ENCODE data around the gene ZSCAN9. TPM values are rescaled to one million over a fixed set of nuclear protein-coding genes. Genes with fewer than 3 reads are reported as not detected.

ZSCAN9 gene
- total and polyA plus RNA-seq, 4 donors, result 1.3 to 4.8 (median 2.6) TPM

DNA sequence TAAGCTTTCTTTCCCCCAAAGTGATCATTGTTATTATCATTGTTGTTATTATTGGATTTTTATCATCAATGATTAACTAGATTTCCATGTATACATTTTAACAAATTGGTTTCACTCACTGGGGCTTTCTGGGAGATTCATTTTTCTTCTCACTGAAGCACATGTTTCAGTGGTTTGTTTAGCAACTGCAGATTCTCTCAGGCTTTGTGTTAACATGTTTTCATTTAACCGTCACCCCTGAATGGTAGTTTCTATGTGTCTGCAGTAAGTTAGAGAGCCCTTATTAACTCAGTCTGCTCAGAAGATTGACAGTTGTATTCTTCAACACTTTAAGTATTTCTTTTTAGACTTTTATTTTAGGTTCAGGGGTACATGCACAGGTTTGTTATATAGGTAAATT, 14.6 kb downstream of the ZSCAN9 start:
- H3K27me3 ChIP-seq (ENCODE audit: control insufficient read depth in 4 of 4, insufficient read depth in 4 of 4, low read length in 3 of 4), result no peaks in the 10 kb centered on the region
- peaks cover 0 to 6% (median 1%) of the 10 kb centered on the region in 4 donors for H3K36me3 ChIP-seq (ENCODE audit: control insufficient read depth in 4 of 4, insufficient read depth in 3 of 4, low read depth in 1 of 4, low read length in 3 of 4)
- no peaks in the 10 kb centered on the region for H3K4me1 ChIP-seq (ENCODE audit: control insufficient read depth in 4 of 4, insufficient read depth in 4 of 4, low read length in 3 of 4)
- 94% methylated on average over 1 of the region's 1 CpG for WGBS
- no peaks in the 10 kb centered on the region for H3K9me3 ChIP-seq (ENCODE audit: control insufficient read depth in 4 of 4, low read length in 3 of 4)
- DNase-seq (ENCODE audit: low spot score), result no peak
- H3K4me3 ChIP-seq (ENCODE audit: low read depth in 1 of 3, low read length in 3 of 3), result no peak overlapping the region
- no peak for TF ChIP-seq SP1 (IDR thresholded peaks at IDR 0.05)
- TF ChIP-seq FOXA1 (IDR thresholded peaks at IDR 0.05), result no peak
- no peak for TF ChIP-seq NR2F2 (IDR thresholded peaks at IDR 0.05)
- no peak for TF ChIP-seq FOXA2 (IDR thresholded peaks at IDR 0.05)
- TF ChIP-seq, protein P1, sequence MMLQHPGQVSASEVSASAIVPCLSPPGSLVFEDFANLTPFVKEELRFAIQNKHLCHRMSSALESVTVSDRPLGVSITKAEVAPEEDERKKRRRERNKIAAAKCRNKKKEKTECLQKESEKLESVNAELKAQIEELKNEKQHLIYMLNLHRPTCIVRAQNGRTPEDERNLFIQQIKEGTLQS (IDR thresholded peaks at IDR 0.05), result no peak
- no peak overlapping the region for H3K9ac ChIP-seq (ENCODE audit: low read depth in 1 of 2, low read length in 2 of 2)
- H3K27ac ChIP-seq (ENCODE audit: low read depth in 1 of 2, low read length in 2 of 2), result no peak overlapping the region

- TF ChIP-seq SP1 (IDR thresholded peaks at IDR 0.05) (no peak), CTCF (IDR thresholded peaks at IDR 0.05; ENCODE audit: low read depth, low read length, missing input control) (no peak), JUND (IDR thresholded peaks at IDR 0.05) (no peak), HNF4A (conservative IDR thresholded peaks at IDR 0.05) (no peak), TAF1 (conservative IDR thresholded peaks at IDR 0.05) (no peak), RXRA (IDR thresholded peaks at IDR 0.05) (no peak), GABPA (IDR thresholded peaks at IDR 0.05 in 1 of 2, conservative IDR thresholded peaks at IDR 0.05 in 1 of 2) (no peak), YY1 (IDR thresholded peaks at IDR 0.05) (no peak), EGR1 (IDR thresholded peaks at IDR 0.05; ENCODE audit: low read depth in 2 of 2) (no peak), FOXA1 (IDR thresholded peaks at IDR 0.05) (no peak), NR2F2 (IDR thresholded peaks at IDR 0.05) (no peak), HNF4G (IDR thresholded peaks at IDR 0.05) (no peak), RAD21 (IDR thresholded peaks at IDR 0.05) (no peak), FOXA2 (IDR thresholded peaks at IDR 0.05) (no peak), MAX (IDR thresholded peaks at IDR 0.05) (no peak)
- TF ChIP-seq, protein P2, sequence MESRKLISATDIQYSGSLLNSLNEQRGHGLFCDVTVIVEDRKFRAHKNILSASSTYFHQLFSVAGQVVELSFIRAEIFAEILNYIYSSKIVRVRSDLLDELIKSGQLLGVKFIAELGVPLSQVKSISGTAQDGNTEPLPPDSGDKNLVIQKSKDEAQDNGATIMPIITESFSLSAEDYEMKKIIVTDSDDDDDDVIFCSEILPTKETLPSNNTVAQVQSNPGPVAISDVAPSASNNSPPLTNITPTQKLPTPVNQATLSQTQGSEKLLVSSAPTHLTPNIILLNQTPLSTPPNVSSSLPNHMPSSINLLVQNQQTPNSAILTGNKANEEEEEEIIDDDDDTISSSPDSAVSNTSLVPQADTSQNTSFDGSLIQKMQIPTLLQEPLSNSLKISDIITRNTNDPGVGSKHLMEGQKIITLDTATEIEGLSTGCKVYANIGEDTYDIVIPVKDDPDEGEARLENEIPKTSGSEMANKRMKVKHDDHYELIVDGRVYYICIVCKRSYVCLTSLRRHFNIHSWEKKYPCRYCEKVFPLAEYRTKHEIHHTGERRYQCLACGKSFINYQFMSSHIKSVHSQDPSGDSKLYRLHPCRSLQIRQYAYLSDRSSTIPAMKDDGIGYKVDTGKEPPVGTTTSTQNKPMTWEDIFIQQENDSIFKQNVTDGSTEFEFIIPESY (IDR thresholded peaks at IDR 0.05), result no peak
- TF ChIP-seq, protein P1 (IDR thresholded peaks at IDR 0.05), result no peak
- TF ChIP-seq, protein P3, sequence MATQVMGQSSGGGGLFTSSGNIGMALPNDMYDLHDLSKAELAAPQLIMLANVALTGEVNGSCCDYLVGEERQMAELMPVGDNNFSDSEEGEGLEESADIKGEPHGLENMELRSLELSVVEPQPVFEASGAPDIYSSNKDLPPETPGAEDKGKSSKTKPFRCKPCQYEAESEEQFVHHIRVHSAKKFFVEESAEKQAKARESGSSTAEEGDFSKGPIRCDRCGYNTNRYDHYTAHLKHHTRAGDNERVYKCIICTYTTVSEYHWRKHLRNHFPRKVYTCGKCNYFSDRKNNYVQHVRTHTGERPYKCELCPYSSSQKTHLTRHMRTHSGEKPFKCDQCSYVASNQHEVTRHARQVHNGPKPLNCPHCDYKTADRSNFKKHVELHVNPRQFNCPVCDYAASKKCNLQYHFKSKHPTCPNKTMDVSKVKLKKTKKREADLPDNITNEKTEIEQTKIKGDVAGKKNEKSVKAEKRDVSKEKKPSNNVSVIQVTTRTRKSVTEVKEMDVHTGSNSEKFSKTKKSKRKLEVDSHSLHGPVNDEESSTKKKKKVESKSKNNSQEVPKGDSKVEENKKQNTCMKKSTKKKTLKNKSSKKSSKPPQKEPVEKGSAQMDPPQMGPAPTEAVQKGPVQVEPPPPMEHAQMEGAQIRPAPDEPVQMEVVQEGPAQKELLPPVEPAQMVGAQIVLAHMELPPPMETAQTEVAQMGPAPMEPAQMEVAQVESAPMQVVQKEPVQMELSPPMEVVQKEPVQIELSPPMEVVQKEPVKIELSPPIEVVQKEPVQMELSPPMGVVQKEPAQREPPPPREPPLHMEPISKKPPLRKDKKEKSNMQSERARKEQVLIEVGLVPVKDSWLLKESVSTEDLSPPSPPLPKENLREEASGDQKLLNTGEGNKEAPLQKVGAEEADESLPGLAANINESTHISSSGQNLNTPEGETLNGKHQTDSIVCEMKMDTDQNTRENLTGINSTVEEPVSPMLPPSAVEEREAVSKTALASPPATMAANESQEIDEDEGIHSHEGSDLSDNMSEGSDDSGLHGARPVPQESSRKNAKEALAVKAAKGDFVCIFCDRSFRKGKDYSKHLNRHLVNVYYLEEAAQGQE (IDR thresholded peaks at IDR 0.05), result no peak
- no peaks in the 10 kb centered on the region for H3K9me3 ChIP-seq (ENCODE audit: control insufficient read depth in 4 of 4, low read length in 3 of 4)
- H3K27me3 ChIP-seq (ENCODE audit: control insufficient read depth in 4 of 4, insufficient read depth in 4 of 4, low read length in 3 of 4), result no peaks in the 10 kb centered on the region
- no peaks in the 10 kb centered on the region for H3K4me1 ChIP-seq (ENCODE audit: control insufficient read depth in 4 of 4, insufficient read depth in 4 of 4, low read length in 3 of 4)
- no peak overlapping the region for H3K27ac ChIP-seq (ENCODE audit: low read depth in 1 of 2, low read length in 2 of 2)
- 97% methylated on average over 1 of the region's 1 CpG for WGBS
- no peak for DNase-seq (ENCODE audit: low spot score)
- peaks cover 0 to 14% (median 10%) of the 10 kb centered on the region in 4 donors for H3K36me3 ChIP-seq (ENCODE audit: control insufficient read depth in 4 of 4, insufficient read depth in 3 of 4, low read depth in 1 of 4, low read length in 3 of 4)
- H3K9ac ChIP-seq (ENCODE audit: low read depth in 1 of 2, low read length in 2 of 2), result no peak overlapping the region
- H3K4me3 ChIP-seq (ENCODE audit: low read depth in 1 of 3, low read length in 3 of 3), result no peak overlapping the region
Measured at GRCh38 chr6:28240471-28240870, 15.4 kb downstream of the ZSCAN9 start.
